Measurements from ENCODE around the gene PPM1J.
A peak's percentile ranks its signal among the peaks of the same experiment; 100 is the strongest.
"Not testable (repeated sequence)": the region's sequence is repeated elsewhere in the genome, so short reads cannot be mapped to it uniquely, and the experiment has no call there.

The PPM1J gene, protein sequence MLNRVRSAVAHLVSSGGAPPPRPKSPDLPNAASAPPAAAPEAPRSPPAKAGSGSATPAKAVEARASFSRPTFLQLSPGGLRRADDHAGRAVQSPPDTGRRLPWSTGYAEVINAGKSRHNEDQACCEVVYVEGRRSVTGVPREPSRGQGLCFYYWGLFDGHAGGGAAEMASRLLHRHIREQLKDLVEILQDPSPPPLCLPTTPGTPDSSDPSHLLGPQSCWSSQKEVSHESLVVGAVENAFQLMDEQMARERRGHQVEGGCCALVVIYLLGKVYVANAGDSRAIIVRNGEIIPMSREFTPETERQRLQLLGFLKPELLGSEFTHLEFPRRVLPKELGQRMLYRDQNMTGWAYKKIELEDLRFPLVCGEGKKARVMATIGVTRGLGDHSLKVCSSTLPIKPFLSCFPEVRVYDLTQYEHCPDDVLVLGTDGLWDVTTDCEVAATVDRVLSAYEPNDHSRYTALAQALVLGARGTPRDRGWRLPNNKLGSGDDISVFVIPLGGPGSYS

DNA sequence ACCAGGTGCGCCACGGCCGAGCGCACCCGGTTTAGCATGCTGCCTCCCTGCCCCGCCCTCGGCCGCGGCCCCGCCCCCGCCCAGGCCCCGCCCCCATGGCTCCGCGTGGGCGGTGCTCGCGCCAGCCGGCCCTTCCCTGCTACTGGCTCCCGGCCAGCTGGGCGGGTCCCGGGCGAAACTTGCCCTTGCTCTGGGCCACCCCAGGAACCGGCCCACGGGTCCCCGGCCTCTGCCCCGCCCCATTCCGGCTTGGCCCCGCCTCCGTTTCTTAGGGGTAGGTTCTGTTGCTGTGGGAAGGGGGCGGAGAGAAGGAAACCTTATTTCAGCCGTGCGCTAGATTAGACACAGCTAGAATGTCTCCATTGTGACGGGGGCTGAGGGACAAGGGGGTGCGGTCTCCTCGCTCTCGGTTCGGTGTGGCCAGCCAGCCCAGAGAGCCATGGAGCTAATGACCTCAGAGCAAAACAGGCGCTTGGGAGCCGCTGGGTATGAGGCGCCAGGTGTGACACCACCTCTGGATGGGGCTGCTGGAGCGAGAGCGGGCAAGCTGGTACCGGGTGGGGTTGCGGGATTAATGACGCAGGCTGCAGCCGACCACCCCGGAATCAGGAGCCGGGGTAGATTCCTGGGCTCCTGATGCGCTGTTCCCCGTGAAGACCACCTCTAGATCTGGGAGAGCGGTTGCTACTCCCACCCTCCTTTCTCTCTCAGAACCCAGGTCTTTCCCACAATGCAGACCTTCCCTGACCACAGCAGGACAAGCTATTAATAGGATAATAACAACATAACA, at the start of gene PPM1J:
TSS of gene PPM1J (minus strand) at position 69 of the 790 bp plus-strand sequence. CDS start at position 38, 31 bp downstream.
- peak; percentile 99 for DNase-seq

DNA sequence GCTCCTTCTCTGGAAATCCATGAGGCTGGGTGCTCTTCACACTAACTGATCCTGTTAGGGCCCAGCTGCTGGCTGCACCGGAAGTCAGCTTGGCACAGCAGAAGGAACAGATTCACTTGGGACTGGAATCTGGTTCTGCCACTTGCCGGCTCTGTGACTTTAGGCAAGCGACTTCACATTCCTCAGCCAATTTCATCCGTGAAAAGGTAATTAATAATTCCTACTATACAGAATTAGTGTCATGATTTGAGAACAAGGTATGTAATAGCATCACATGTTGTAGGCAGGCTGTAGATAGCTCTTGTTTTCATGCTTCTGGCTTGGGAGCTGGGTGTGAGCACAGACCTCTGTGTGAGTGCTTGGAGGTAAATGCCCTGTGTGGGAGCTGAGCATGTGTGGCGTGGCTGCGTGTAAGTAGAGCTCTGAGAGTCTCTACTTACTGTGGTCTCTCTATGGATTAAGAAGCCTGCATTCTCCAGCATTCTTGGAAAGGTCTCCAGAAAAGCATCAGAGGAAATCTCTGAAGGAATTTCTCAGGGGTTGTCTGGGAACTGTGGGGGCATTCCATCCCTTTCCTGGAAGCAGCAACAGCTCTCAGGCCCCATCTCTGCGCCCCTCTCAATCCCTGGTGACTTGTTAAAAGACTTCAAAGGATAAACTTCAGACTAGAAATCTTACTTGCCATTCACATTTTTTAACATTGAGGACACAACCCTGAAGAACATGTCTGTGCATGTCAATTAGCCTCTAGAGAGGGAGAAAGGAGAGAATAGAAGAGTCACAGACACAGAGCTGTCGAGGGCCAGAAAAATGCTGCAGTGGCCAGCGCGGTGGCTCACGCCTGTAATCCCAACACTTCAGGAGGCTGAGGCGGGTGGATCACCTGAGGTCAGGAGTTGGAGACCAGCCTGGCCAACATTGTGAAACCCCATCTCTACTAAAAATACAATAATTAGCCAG, 47.7 kb upstream of the PPM1J start:
- no peak for DNase-seq

DNA sequence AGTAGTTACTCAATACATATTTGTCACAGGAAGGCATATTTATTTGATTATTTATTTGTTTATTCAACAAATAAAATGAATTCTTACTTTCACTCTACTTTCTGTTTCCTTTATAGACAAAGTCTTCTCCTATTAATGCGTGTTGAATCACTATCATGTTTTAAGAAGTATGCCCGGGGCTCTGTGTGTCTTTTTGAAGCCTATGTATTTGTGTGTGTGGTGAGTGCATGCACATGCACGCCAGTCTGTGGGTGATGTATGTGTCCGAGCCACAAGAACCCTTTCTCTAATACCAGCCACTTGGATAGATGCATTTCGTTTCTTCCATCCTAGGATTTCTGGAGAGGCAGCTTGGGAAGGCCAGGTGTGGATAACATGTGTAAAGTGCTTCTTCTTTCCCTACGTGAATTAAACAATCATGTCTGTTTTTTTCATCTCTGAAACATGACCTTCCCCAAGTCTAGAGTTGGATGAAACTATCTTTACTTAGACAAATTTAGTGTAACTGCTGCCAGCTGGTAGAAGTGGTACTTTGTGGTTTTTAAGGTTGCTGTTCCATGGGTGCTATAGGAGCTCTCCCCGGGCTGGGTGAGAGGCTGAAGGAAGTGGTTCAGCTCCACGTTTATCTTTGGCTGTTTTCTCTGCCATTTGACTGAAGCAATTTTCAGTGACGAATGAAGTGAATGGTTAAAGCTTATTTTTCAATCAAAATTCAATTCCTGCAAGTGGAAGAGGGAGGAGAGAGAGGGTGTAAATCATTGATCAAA, 46.8 kb upstream of the PPM1J start:
- no peak for DNase-seq

DNA sequence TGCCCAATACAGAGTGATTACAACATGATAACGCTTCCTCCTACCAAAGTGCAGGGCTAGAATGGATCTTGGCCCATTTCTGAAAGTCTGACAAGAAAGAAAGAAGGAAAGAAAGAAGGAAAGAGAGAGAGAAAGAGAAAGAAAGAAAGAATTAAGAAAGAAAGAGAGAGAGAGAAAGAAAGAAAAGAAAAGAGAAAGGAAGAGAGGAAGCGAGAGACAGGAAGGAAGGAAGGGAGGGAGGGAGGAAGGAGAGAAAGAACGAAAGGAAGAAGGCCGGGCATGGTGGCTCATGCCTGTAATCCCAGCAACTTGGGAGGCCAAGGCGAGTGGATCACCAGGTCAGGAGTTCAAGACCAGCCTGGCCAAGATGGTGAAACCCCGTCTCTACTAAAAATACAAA, 44.1 kb upstream of the PPM1J start:
- DNase-seq: no peak

- no peak for DNase-seq
Measured at GRCh38 chr1:112754116-112754628, 39.0 kb upstream of the PPM1J start.

- no peak for DNase-seq
Measured at GRCh38 chr1:112748396-112748795, 33.3 kb upstream of the PPM1J start.

DNA sequence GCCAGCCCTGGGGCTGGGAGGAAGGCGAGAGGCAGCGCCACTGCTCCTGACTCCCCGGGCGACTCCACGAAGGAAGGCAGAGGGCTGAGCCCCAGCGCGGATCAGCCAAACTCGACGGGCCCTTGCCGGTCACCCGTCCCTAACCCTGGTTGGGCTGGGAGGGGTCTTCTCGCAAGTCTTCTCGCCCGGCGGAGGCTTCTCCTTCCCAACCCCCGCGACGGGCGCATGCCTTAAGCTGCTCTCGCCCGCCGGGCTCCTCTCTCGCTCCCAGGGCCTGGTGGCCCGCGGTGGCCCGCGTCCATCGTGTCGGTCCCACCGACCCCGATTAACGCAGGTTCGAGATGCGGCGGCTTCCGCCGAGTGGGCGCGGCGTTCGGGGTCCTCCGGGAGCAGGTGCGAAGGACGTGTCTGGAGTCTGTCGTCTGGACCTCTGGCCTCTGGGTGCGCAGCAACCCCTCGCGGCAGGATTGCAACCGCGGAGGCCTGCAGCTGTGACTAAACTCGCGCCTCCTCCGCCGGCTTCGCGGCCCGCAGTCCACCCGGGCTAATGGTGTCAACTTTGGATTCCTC, 29.0 kb upstream of the PPM1J start:
- peak in 1 of 2 experiments; percentile 28 for DNase-seq

- DNase-seq: no peak
Measured at GRCh38 chr1:112743174-112744008, 28.3 kb upstream of the PPM1J start.

GRCh38 chr1:112737573-112737972, 22.4 kb upstream of the PPM1J start:
- DNase-seq: no peak

GRCh38 chr1:112735752-112736151, 20.6 kb upstream of the PPM1J start:
- no peak for DNase-seq

DNA sequence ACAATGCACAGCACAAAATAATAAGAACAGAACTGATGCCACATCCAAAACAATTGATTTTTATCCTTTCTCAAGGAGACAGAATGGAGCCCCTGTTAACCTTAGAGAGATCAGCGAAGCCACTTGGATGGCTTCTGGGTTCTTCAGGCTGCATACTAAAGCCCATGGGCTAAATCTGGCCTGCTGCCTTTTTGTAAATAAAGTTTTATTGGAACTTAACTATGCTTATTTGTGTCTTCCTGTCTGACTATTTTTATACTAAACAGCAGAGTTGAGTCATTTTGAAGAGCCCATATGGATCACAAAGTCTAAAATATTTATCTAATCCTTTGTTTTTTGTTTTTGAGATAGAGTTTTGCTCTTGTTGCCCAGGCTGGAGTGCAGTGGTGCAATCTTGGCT, 16.3 kb upstream of the PPM1J start:
- no peak for DNase-seq

DNA sequence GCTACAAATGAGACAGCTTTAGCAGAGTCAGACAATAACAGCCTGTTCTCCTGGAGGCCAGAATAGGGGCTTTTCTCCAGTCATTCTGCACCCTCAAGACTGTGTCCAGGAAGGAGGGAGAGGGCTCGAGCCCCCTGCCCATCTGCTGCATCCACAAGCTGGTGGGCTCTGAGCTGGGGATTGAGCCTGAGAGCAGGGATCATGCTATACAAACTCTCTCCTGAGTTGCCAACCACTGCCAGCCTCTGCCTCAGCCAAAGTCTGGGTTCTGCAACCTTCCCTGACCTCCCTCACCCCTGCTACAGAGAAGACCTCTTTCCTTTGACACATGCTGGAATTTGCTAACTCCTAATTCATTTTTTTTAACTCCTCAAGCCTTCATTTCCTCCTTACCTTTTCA, 14.8 kb upstream of the PPM1J start:
- DNase-seq: no peak

DNA sequence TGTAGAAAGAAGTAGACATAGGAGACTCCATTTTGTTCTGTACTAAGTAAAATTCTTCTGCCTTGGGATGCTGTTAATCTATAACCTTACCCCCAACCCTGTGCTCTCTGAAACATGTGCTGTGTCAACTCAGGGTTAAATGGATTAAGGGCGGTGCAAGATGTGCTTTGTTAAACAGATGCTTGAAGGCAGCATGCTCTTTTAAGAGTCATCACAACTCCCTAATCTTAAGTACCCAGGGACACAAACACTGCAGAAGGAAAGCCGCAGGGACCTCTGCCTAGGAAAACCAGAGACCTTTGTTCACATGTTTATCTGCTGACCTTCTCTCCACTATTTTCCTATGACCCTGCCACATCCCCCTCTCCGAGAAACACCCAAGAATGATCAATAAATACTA, 13.9 kb upstream of the PPM1J start:
- DNase-seq: not testable (repeated sequence)

- DNase-seq: not testable (repeated sequence)
Measured at GRCh38 chr1:112728306-112728971, 13.3 kb upstream of the PPM1J start.

DNA sequence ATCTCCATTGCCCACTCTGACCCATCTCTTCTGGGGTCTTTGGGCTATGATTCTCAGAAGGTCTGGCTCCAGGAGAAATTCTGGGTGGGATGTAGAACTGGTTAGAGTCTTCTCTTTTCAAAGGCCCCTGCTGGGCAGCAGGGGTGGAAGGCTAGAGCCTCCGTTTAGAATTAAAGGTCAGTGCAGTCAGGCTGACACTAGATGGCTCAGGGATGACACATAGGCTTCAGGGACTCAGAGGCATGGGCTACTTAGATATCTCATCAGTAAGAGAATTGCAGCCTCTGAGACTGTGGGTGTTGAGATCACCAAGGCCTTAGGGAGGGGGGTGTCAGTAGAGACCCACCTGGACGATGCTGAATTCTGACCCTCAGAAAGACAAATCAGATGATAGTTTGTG, 12.6 kb upstream of the PPM1J start:
- peak in 1 of 2 experiments; percentile 8 for DNase-seq

DNA sequence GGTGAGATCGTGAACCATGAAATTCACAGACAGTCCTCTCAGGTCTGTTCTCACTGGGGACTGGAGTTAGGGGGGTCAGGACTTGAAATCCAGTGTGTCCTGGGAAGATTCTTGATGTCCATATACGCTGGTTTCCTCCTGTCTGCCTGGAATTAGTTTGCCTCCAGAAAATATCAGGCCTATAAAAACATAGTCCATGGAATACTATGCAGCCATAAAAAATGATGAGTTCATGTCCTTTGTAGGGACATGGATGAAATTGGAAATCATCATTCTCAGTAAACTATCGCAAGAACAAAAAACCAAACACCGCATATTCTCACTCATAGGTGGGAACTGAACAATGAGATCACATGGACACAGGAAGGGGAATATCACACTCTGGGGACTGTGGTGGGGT, 9.1 kb upstream of the PPM1J start:
- peak in 1 of 2 experiments; percentile 0 for DNase-seq

GRCh38 chr1:112723511-112723839, 8.3 kb upstream of the PPM1J start:
- DNase-seq: no peak

- peak in 1 of 2 experiments; percentile 55 for DNase-seq
Measured at GRCh38 chr1:112722601-112723510, 7.7 kb upstream of the PPM1J start.
